NCI-H748 treated with DMSO at 0.1 percent for 48 hours (cell line): ENCODE data around the gene BCL2L13.
A peak's percentile ranks its signal among the peaks of the same experiment; 100 is the strongest.
"Not testable (repeated sequence)": the region's sequence is repeated elsewhere in the genome, so short reads cannot be mapped to it uniquely, and the experiment has no call there.

ENCODE experiments used
- DNase-seq: peaks from one replicate; lab custom pipeline; 2025; lab: John Stamatoyannopoulos, UW

Gene BCL2L13

DNA sequence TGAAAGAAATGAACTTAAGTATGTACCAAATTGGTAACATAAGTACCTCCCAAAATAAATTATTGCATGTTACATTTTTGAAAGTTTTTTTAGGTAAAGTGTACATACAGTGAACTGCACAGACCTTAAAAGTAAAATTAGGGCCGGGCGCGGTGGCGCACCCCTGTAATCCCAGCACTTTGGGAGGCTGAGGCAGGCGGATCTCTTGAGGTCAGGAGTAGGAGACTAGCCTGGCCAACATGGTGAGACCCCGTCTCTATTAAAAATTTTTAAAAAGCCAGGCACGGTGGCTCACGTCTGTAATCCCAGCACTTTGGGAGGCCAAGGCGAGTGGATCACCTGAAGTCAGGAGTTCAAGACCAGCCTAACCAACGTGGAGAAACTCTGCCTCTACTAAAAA lies 1.7 kb upstream of the BCL2L13 start:
- DNase-seq, result not testable (repeated sequence)

DNA sequence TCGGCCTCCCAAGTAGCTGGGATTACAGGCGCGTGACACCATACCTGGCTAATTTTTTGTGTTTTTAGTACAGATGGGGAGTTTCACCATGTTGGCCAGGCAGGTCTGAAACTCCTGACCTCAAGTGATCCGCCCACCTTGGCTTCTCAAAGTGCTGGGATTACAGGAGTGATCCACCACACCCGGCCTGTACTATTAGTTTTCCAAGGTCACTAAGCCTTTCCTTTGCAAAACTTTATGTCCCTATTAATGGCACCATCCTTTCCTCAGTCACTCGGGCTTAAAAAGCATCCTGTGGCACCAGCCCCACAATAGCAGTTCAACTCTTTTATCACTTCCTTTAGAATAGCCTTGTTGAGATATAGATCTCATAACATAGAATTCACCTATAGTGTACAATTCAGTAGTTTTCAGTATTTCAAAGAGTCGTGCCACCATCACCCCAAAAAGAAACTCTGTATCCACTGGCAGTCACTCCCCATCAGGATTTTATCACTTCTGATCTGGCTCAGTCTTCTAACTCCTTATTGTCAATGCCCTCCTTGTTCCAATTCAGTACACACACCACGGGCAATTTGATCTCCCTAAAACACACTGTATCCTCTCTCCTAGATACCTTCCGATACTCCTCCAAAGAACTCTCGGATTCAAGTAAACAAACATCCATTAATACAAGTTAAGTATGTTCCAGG lies 921 bp upstream of the BCL2L13 start:
- DNase-seq, result no peak

GRCh38 chr22:17638182-17638431 lies 450 bp upstream of the BCL2L13 start:
- peak; percentile 42 for DNase-seq

DNA sequence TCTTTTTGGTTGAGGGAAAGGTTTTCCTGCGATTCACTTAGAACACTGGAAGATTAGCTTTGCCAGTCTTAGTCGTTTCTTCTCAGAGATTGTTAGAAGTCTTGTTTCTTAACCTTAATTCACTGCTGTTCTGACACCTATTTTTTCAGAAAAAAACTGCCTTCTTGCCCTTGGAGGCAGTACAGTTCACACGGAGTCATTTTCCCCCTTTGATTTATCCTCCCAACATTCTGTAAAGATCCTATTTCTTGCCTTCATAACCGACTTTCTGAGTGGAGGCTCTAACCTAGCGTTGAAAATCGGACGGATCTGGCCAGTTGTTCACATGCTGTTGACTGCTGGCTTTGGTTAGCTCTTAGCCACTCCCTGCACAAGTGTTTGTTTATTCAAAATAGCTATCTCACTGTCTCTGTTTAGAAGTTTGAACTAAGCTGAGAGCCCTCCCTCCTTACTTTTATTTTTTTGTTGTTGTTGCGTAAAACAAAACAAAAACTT lies 737 bp downstream of the BCL2L13 start:
- peak; percentile 14 for DNase-seq

GRCh38 chr22:17641269-17641668 lies 2.7 kb downstream of the BCL2L13 start:
- DNase-seq, result no peak

GRCh38 chr22:17642357-17642756 lies 3.8 kb downstream of the BCL2L13 start:
- not testable (repeated sequence) for DNase-seq

GRCh38 chr22:17647452-17647851 lies 8.9 kb downstream of the BCL2L13 start:
- no peak for DNase-seq

GRCh38 chr22:17647991-17648390 lies 9.4 kb downstream of the BCL2L13 start:
- no peak for DNase-seq

- no peak for DNase-seq
These were observed 10.0 kb downstream of the BCL2L13 start for GRCh38 chr22:17648569-17648968.

GRCh38 chr22:17655289-17655688 lies 16.7 kb downstream of the BCL2L13 start:
- no peak for DNase-seq

GRCh38 chr22:17656870-17657395 lies 18.4 kb downstream of the BCL2L13 start:
- DNase-seq, result no peak

DNA sequence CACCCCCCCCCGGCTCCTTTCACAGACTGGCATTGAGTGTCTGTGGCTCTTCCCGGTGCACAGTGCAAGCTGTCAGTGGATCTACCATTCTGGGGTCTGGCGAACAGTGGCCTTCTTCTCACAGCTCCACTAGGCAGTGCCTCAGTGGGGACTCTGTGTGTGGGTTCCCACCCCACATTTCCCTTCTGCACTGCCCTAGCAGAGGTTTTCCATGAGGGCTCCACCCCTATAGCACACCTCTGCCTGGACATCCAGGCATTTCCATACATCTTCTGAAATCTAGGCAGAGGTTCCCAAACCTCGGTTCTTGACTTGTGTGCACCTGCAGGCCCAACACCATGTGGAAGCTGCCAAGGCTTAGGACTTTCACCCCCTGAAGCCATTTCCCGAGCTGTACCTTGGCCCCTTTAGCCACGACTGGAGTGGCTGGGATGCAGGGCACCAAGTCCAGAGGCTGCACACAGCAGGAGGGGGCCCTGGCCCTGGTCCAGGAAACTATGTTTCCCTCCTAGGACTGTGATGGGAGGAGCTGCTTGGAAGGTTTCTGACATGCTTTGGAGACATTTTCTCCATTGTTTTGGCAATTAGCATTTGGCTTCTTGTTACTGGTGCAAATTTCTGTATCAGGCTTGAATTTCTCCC lies 26.0 kb downstream of the BCL2L13 start:
- no peak for DNase-seq

GRCh38 chr22:17665248-17665647 lies 26.7 kb downstream of the BCL2L13 start:
- DNase-seq, result no peak

GRCh38 chr22:17665854-17666253 lies 27.3 kb downstream of the BCL2L13 start:
- no peak for DNase-seq

GRCh38 chr22:17671521-17672092 lies 33.0 kb downstream of the BCL2L13 start:
- not testable (repeated sequence) for DNase-seq

DNA sequence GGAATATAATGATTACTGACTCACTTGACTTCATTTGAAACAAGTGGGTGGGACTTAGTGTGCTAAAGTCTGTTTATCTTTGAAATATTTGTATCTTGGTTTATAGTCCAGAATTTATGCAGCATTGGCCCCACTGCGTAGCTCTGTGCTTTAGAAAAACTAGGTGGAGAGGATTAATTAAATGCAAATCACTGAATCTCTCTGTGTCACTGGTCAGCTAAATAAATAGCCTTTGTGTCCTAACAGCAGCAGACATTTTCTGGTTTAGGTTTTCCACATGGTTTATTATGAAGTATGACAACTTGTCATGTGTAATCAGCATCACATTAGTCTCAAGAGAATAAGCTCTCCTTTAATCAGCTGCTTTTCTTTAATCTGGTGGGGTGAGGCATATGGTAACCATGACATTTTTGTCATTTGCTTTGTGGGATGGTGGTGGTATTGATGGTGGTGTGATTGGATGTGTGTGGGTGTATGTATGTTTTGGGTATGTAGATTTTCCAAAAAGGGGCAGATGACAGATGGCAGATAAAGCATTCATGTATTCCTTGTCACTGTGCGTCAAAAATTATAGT lies 33.9 kb downstream of the BCL2L13 start:
- no peak for DNase-seq

DNA sequence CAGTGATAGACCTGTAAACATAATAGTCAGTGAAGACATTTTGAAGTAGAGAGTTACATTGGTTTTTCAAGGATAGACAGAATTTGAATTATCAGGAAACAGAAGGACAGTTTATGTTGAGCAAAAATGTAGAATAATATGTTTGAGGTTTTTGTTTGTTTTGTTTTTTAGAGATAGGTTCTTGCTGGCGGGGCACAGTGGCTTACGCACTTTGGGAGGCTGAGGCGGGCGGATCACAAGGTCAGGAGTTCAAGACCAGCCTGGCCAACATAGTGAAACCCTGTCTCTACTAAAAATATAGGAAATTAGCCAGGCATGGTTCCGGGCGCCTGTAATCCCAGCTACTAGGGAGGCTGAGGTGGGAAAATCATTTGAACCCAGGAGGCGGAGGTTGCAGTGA lies 35.6 kb downstream of the BCL2L13 start:
- no peak for DNase-seq

DNA sequence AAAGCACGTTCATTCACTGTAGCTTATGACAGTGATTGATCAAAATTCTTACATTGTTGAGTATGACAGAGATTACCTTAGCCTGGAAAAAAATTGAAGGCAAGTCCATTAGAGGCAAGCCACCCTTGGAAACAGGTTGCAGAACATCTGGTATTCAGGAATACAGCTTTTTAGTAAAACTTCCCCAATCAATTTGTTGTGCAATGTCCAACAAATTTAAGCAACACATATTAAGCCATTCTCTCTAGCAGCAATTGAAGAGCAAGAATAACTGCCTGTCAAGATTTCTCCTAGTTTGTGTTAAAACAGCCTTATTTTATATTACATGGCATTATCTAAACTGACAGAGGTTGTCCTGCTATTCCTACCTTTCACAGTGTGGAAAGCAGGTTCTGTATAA lies 37.0 kb downstream of the BCL2L13 start:
- no peak for DNase-seq

GRCh38 chr22:17678817-17679385 lies 40.3 kb downstream of the BCL2L13 start:
- no peak for DNase-seq

GRCh38 chr22:17684245-17684644 lies 45.7 kb downstream of the BCL2L13 start:
- no peak for DNase-seq

DNA sequence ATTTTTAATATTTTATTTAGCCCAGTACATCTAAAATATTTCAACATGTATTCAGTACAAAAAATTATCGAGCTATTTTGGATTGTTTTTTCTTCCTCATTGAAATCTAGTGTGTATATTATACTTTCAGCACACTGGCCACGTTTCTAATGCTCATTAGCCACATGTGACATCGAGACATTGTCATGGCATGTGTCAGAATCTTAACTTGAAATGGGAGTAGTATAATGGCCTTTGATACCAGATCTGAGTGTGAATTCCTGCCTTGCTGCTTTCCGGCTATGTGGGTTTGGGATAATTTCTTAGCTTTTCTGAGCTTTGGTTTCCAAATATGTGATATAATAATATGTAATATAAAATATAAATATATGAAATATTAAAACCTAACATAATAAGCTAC lies 54.3 kb downstream of the BCL2L13 start:
- no peak for DNase-seq

DNA sequence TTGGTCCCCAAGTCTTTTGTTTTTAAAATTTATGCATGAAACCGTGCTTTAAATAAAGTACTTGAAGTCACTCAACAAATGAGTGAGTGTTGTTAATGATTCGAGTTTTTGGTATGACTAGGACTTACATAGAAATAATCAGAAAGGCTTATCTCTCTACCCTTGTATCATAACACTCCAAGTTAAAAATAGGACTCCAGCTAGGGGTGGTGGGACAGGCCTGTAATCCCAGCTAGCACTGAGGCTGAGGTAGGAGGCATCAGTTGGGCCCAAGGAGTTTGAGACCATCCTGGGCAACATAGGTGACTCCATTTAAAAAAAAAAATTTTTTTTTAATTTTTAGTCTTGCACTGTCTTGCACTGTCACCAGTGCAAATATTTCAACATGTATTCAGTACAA lies 55.6 kb downstream of the BCL2L13 start:
- DNase-seq, result no peak

GRCh38 chr22:17694752-17695151 lies 56.2 kb downstream of the BCL2L13 start:
- DNase-seq, result no peak
